ENCODE data around the gene MRPL21. TPM values are rescaled to one million over a fixed set of nuclear protein-coding genes. Genes with fewer than 3 reads are reported as not detected.

MRPL21 gene
- total RNA-seq, 3 donors from 2014 or later (not counting 1 experiment from before 2014, with no cell fraction given), result 39.0 to 47.4 (median 40.3) TPM

DNA sequence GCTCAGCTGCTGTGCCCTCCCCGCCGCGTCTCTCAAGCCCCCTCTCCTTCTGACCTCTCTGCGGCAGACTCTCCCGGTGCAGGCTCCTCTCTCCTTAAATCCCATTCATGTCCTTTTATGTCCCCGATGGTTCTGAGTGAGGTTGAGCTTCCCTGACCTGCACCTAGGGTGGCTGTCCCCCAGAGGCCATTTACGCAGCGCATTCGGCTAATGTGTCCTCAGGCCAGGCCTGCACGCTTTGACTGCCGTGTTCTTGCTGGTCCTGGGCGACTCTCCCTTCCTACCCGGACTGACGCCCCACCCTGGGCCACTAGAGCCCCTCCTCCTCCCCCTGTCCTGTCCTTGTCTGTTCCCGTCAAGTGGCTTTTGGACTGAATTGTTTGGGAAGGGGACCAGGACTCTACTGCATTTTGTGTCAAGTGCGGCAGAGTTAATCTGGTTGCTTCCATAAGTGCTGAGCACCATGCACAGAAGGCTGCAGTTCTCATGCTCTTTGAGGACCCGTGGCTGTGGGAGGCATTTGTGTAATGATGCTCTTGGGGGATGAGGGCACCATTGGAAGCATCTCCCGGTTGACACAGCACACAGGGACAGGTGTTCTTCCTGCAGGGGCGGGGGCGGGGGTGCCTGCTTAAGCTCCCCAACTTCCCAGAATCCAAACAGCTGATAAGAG lies 37.2 kb upstream of the MRPL21 start:
- intact Hi-C loops (cut with micrococcal nuclease), result no loop called here
- H3K4me1 ChIP-seq (ENCODE audit: control insufficient read depth, insufficient read depth, low read length), result no peaks in the 10 kb centered on the region
- no peak for TF ChIP-seq CTCF (IDR thresholded peaks at IDR 0.05)
- Mint-ChIP-seq H3K4me1 (no peaks in the 10 kb centered on the region), H3K9me3 (no peaks in the 10 kb centered on the region), H3K36me3 (no peaks in the 10 kb centered on the region), H3K27me3 (ENCODE audit: low read depth in 2 of 2) (no peaks in the 10 kb centered on the region), H3K27ac (no peak overlapping the region), H3K4me3 (no peak overlapping the region)
- H3K36me3 ChIP-seq (ENCODE audit: control insufficient read depth, insufficient read depth, low read length), result peaks cover 27% of the 10 kb centered on the region
- WGBS (ENCODE audit: insufficient coverage), result 93% methylated on average over 20 of the region's 20 CpGs
- H3K27ac ChIP-seq (ENCODE audit: low read length), result no peak overlapping the region
- no peak for DNase-seq
- H3K27me3 ChIP-seq (ENCODE audit: control insufficient read depth, insufficient read depth, low read length), result no peaks in the 10 kb centered on the region
- H3K4me3 ChIP-seq (ENCODE audit: low read length), result no peak overlapping the region
- no peaks in the 10 kb centered on the region for H3K9me3 ChIP-seq (ENCODE audit: control insufficient read depth, insufficient read depth, low read length)
- ATAC-seq, result no peak

GRCh38 chr11:68939583-68940555 lies 36.2 kb upstream of the MRPL21 start:
- Histone ChIP-seq H3K27ac (ENCODE audit: low read length) (no peak overlapping the region), H3K4me3 (ENCODE audit: low read length) (no peak overlapping the region), H3K36me3 (ENCODE audit: control insufficient read depth, insufficient read depth, low read length) (peaks cover 35% of the 10 kb centered on the region), H3K9me3 (ENCODE audit: control insufficient read depth, insufficient read depth, low read length) (no peaks in the 10 kb centered on the region), H3K27me3 (ENCODE audit: control insufficient read depth, insufficient read depth, low read length) (no peaks in the 10 kb centered on the region), H3K4me1 (ENCODE audit: control insufficient read depth, insufficient read depth, low read length) (no peaks in the 10 kb centered on the region)
- DNase-seq (no peak), ATAC-seq (no peak)
- TF ChIP-seq CTCF (IDR thresholded peaks at IDR 0.05), result no peak
- Mint-ChIP-seq H3K36me3 (no peaks in the 10 kb centered on the region), H3K27ac (no peak overlapping the region), H3K27me3 (ENCODE audit: low read depth in 2 of 2) (no peaks in the 10 kb centered on the region), H3K4me3 (no peak overlapping the region), H3K4me1 (no peaks in the 10 kb centered on the region), H3K9me3 (no peaks in the 10 kb centered on the region)
- intact Hi-C loops (cut with micrococcal nuclease), result no loop called here
- WGBS (ENCODE audit: insufficient coverage), result 90% methylated on average over 33 of the region's 33 CpGs

DNA sequence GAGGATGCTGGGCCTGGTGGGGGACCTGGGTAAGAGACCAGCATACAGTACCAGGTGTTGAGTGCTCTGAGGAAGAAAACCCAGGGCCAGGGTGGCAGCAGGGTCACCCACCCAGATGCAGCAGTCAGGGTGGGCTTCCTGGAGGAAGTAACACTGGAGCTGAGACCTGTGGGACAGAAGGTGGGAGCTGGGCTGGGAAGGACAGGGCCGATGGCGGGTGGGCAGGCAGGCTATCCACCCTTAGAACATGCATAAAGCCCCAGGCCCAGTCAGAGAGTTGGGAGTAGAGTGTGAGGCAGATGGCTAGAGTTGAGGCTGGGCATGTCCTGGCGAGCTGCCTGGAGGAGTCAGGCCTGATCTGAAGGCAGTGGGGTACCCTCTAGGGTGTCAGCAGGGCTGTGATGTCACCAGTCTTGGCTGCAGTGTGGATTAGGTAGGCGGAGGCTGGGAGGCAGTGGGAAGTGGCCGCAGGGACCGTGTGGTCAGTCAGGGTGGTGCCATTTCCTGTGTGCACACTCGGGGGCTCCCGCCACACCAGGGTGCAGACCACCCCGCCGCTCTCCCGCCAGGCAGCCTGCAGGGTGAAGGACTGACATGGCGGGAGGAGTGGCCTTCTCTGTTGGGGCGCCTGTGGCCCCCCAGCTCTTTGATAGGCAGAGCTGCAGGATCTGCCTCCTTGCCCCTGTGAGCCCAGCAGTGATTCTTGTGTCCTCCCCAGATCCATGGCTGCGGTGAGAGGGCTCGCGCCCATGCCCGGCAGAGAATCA lies 35.4 kb upstream of the MRPL21 start:
- H3K27me3 Mint-ChIP-seq (ENCODE audit: low read depth in 2 of 2), result no peaks in the 10 kb centered on the region
- H3K9me3 ChIP-seq (ENCODE audit: control insufficient read depth, insufficient read depth, low read length), result no peaks in the 10 kb centered on the region
- H3K4me1 ChIP-seq (ENCODE audit: control insufficient read depth, insufficient read depth, low read length), result no peaks in the 10 kb centered on the region
- DNase-seq (no peak), ATAC-seq (no peak)
- H3K36me3 ChIP-seq (ENCODE audit: control insufficient read depth, insufficient read depth, low read length), result peaks cover 42% of the 10 kb centered on the region
- no peaks in the 10 kb centered on the region for H3K27me3 ChIP-seq (ENCODE audit: control insufficient read depth, insufficient read depth, low read length)
- no peak overlapping the region for H3K4me3 ChIP-seq (ENCODE audit: low read length)
- no peaks in the 10 kb centered on the region for H3K9me3 Mint-ChIP-seq
- H3K4me1 Mint-ChIP-seq, result no peaks in the 10 kb centered on the region
- intact Hi-C loops (cut with micrococcal nuclease), result no loop called here
- H3K27ac Mint-ChIP-seq, result no peak overlapping the region
- no peak overlapping the region for H3K27ac ChIP-seq (ENCODE audit: low read length)
- TF ChIP-seq CTCF (IDR thresholded peaks at IDR 0.05), result no peak
- H3K4me3 Mint-ChIP-seq, result no peak overlapping the region
- no peaks in the 10 kb centered on the region for H3K36me3 Mint-ChIP-seq
- WGBS (ENCODE audit: insufficient coverage), result 81% methylated on average over 17 of the region's 17 CpGs
